ENCODE measurements around the gene PID1. TPM values are rescaled to one million over a fixed set of nuclear protein-coding genes. Genes with fewer than 3 reads are reported as not detected.

PID1 gene
- polyA plus RNA-seq, 1 of the 3 experiments (the other 2 are of a cell fraction): 0.16 TPM

- H3K9ac ChIP-seq: no peak overlapping the region
- no peaks in the 10 kb centered on the region for H3F3A ChIP-seq (replicated peaks; ENCODE audit: insufficient read depth)
- no peaks in the 10 kb centered on the region for H3K4me1 ChIP-seq (ENCODE audit: control insufficient read depth in 1 of 2, insufficient read depth in 2 of 2, low read depth in 1 of 2, low read length in 1 of 2)
- H3K9me3 ChIP-seq: no peaks in the 10 kb centered on the region
- H3K9me2 ChIP-seq: no peaks in the 10 kb centered on the region
- no peak overlapping the region for H3K27ac ChIP-seq (ENCODE audit: low read depth in 2 of 2, low read length in 1 of 2)
- no peak overlapping the region for H2AFZ ChIP-seq (ENCODE audit: low read depth)
- no peak for TF ChIP-seq SIN3A (IDR thresholded peaks at IDR 0.05; ENCODE audit: borderline replicate concordance, low read depth, low read length)
- no peak for TF ChIP-seq CHD2 (IDR thresholded peaks at IDR 0.05; ENCODE audit: low read length, partially characterized antibody)
- TF ChIP-seq SMC3 (IDR thresholded peaks at IDR 0.05; ENCODE audit: low read depth, low read length): no peak
- no peak for TF ChIP-seq IRF3 (IDR thresholded peaks at IDR 0.05; ENCODE audit: low read depth, low read length)
- H3K27me3 ChIP-seq (ENCODE audit: insufficient read depth): no peaks in the 10 kb centered on the region
- ChIA-PET CTCF (no interaction called here), POLR2A (no interaction called here)
- WGBS (ENCODE audit: low lambda C conversion rate): 58% methylated on average over 1 of the region's 1 CpG
- H3K4me2 ChIP-seq: no peak overlapping the region
- no peaks in the 10 kb centered on the region for H3K79me2 ChIP-seq (ENCODE audit: insufficient read depth)
- no peak overlapping the region for H3K4me3 ChIP-seq (ENCODE audit: low read depth in 2 of 2, low read length in 1 of 2)
- no peaks in the 10 kb centered on the region for H3K36me3 ChIP-seq (replicated peaks in 1 of 2; ENCODE audit: control insufficient read depth in 1 of 2, insufficient read depth in 2 of 2, low read length in 1 of 2)
- no peaks in the 10 kb centered on the region for H4K20me1 ChIP-seq (ENCODE audit: insufficient read depth)
- DNase-seq: no peak
These were observed 175.6 kb downstream of the PID1 start for GRCh38 chr2:229095472-229095871.

GRCh38 chr2:229090225-229090624 is 180.9 kb downstream of the PID1 start:
- no peak overlapping the region for H3K9ac ChIP-seq
- H4K20me1 ChIP-seq (ENCODE audit: insufficient read depth): no peaks in the 10 kb centered on the region
- no peak overlapping the region for H3K4me3 ChIP-seq (ENCODE audit: low read depth in 2 of 2, low read length in 1 of 2)
- H3K9me3 ChIP-seq: no peaks in the 10 kb centered on the region
- no peak overlapping the region for H2AFZ ChIP-seq (ENCODE audit: low read depth)
- no peaks in the 10 kb centered on the region for H3K27me3 ChIP-seq (ENCODE audit: insufficient read depth)
- no peaks in the 10 kb centered on the region for H3K36me3 ChIP-seq (replicated peaks in 1 of 2; ENCODE audit: control insufficient read depth in 1 of 2, insufficient read depth in 2 of 2, low read length in 1 of 2)
- no peaks in the 10 kb centered on the region for H3K9me2 ChIP-seq
- no peaks in the 10 kb centered on the region for H3F3A ChIP-seq (replicated peaks; ENCODE audit: insufficient read depth)
- DNase-seq: no peak
- ChIA-PET POLR2A (no interaction called here), CTCF (interaction anchor here (1.0 to 1.1 kb wide), 2 partner anchors 12 to 216 kb away, joined by 3 to 4 read pairs; no protein-coding TSS in a partner anchor)
- H3K4me2 ChIP-seq: no peak overlapping the region
- H3K79me2 ChIP-seq (ENCODE audit: insufficient read depth): no peaks in the 10 kb centered on the region
- H3K4me1 ChIP-seq (ENCODE audit: control insufficient read depth in 1 of 2, insufficient read depth in 2 of 2, low read depth in 1 of 2, low read length in 1 of 2): peaks cover 0 to 6% of the 10 kb centered on the region in 2 experiments; a peak in 2 of 4 replicates
- H3K27ac ChIP-seq (ENCODE audit: low read depth in 2 of 2, low read length in 1 of 2): peak overlapping the region in 1 of 2 experiments; percentile 43; a peak in 2 of 4 replicates
- no peak for TF ChIP-seq CHD2 (IDR thresholded peaks at IDR 0.05; ENCODE audit: low read length, partially characterized antibody)
- no peak for TF ChIP-seq MAX (IDR thresholded peaks at IDR 0.05; ENCODE audit: low read depth)
- TF ChIP-seq ZBTB33 (IDR thresholded peaks at IDR 0.05; ENCODE audit: borderline replicate concordance, low read depth): no peak
- no peak for TF ChIP-seq TAF1 (IDR thresholded peaks at IDR 0.05; ENCODE audit: borderline replicate concordance, low read depth, low read length)
- no peak for TF ChIP-seq POLR2AphosphoS5 (IDR thresholded peaks at IDR 0.05; ENCODE audit: low read depth, low read length)
- WGBS (ENCODE audit: low lambda C conversion rate): 16% methylated on average over 2 of the region's 2 CpGs
